ENCODE measurements around the gene TOMM20.

TOMM20 gene

GRCh38 chr1:235098991-235099390, 29.6 kb downstream of the TOMM20 start:
- no peak for TF ChIP-seq POLR2AphosphoS5 (IDR thresholded peaks at IDR 0.05; ENCODE audit: low read depth, low read length)

GRCh38 chr1:235098547-235098946, 30.1 kb downstream of the TOMM20 start:
- TF ChIP-seq FOXP2 (optimal IDR thresholded peaks at IDR 0.05; ENCODE audit: borderline replicate concordance, extremely low read depth, extremely low read length, insufficient read depth) = no peak
- no peak for TF ChIP-seq SIN3A (IDR thresholded peaks at IDR 0.05; ENCODE audit: borderline replicate concordance, insufficient read depth, low read length)
- no peak for TF ChIP-seq TAF1 (IDR thresholded peaks at IDR 0.05; ENCODE audit: borderline replicate concordance, insufficient read depth, low read length)
- TF ChIP-seq, protein P1, sequence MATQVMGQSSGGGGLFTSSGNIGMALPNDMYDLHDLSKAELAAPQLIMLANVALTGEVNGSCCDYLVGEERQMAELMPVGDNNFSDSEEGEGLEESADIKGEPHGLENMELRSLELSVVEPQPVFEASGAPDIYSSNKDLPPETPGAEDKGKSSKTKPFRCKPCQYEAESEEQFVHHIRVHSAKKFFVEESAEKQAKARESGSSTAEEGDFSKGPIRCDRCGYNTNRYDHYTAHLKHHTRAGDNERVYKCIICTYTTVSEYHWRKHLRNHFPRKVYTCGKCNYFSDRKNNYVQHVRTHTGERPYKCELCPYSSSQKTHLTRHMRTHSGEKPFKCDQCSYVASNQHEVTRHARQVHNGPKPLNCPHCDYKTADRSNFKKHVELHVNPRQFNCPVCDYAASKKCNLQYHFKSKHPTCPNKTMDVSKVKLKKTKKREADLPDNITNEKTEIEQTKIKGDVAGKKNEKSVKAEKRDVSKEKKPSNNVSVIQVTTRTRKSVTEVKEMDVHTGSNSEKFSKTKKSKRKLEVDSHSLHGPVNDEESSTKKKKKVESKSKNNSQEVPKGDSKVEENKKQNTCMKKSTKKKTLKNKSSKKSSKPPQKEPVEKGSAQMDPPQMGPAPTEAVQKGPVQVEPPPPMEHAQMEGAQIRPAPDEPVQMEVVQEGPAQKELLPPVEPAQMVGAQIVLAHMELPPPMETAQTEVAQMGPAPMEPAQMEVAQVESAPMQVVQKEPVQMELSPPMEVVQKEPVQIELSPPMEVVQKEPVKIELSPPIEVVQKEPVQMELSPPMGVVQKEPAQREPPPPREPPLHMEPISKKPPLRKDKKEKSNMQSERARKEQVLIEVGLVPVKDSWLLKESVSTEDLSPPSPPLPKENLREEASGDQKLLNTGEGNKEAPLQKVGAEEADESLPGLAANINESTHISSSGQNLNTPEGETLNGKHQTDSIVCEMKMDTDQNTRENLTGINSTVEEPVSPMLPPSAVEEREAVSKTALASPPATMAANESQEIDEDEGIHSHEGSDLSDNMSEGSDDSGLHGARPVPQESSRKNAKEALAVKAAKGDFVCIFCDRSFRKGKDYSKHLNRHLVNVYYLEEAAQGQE (IDR thresholded peaks at IDR 0.05; ENCODE audit: insufficient read depth in 1 of 2, low read depth in 2 of 2, low read length in 2 of 2) = no peak
- no peak for TF ChIP-seq POLR2AphosphoS5 (IDR thresholded peaks at IDR 0.05; ENCODE audit: low read depth, low read length)

DNA sequence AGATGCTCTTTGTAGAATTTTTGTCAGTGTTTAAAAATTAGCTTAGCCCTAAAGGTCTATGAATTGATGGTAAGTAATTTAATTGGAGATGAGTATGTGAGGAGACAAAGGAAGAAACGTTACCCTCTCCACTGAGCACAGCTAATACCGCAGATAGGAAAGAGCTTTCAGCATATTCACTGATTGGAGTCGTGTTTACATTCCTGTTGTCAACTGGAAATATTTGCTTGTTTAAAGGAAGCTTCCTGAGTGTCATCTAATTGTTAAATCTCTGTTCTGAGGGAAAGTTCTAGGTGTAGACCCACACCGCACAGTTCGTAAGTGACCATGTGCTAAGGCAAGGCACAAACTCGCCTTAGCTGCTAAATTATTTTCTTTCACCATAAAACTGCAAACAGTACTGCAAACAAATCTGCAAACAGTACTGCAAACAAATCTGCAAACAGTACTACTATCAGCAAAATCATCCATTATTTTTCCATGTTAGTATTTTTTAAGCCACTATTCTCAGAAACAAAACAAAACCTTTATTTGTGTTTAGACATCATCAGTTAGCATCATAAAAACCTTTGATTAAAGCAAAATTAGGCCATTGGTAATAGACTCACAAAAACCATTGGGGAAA, 32.6 kb downstream of the TOMM20 start:
- TF ChIP-seq SIN3A (IDR thresholded peaks at IDR 0.05; ENCODE audit: borderline replicate concordance, insufficient read depth, low read length) = no peak
- TF ChIP-seq POLR2AphosphoS5 (IDR thresholded peaks at IDR 0.05; ENCODE audit: low read depth, low read length) = no peak
- TF ChIP-seq, protein P1 (IDR thresholded peaks at IDR 0.05; ENCODE audit: insufficient read depth in 1 of 2, low read depth in 2 of 2, low read length in 2 of 2) = no peak
- TF ChIP-seq FOXP2 (optimal IDR thresholded peaks at IDR 0.05; ENCODE audit: borderline replicate concordance, extremely low read depth, extremely low read length, insufficient read depth) = no peak
- TF ChIP-seq TAF1 (IDR thresholded peaks at IDR 0.05; ENCODE audit: borderline replicate concordance, insufficient read depth, low read length) = no peak

- no peak for TF ChIP-seq POLR2AphosphoS5 (IDR thresholded peaks at IDR 0.05; ENCODE audit: low read depth, low read length)
- TF ChIP-seq FOXP2 (optimal IDR thresholded peaks at IDR 0.05; ENCODE audit: borderline replicate concordance, extremely low read depth, extremely low read length, insufficient read depth) = no peak
- no peak for TF ChIP-seq SIN3A (IDR thresholded peaks at IDR 0.05; ENCODE audit: borderline replicate concordance, insufficient read depth, low read length)
- TF ChIP-seq, protein P1 (IDR thresholded peaks at IDR 0.05; ENCODE audit: insufficient read depth in 1 of 2, low read depth in 2 of 2, low read length in 2 of 2) = no peak
- no peak for TF ChIP-seq TAF1 (IDR thresholded peaks at IDR 0.05; ENCODE audit: borderline replicate concordance, insufficient read depth, low read length)
These were observed 34.7 kb downstream of the TOMM20 start for GRCh38 chr1:235093696-235094592.

- TF ChIP-seq, protein P1 (IDR thresholded peaks at IDR 0.05; ENCODE audit: insufficient read depth in 1 of 2, low read depth in 2 of 2, low read length in 2 of 2) = no peak
- no peak for TF ChIP-seq POLR2AphosphoS5 (IDR thresholded peaks at IDR 0.05; ENCODE audit: low read depth, low read length)
- no peak for TF ChIP-seq TAF1 (IDR thresholded peaks at IDR 0.05; ENCODE audit: borderline replicate concordance, insufficient read depth, low read length)
- TF ChIP-seq SIN3A (IDR thresholded peaks at IDR 0.05; ENCODE audit: borderline replicate concordance, insufficient read depth, low read length) = no peak
- TF ChIP-seq FOXP2 (optimal IDR thresholded peaks at IDR 0.05; ENCODE audit: borderline replicate concordance, extremely low read depth, extremely low read length, insufficient read depth) = no peak
These were observed 35.5 kb downstream of the TOMM20 start for GRCh38 chr1:235093013-235093695.
